HG03095 (cell line): ENCODE measurements around the gene STEEP1.

Source experiments
- ATAC-seq: cut with Tn5 transposase; IDR thresholded peaks from one replicate; pipeline ENCODE4 v1.9.1; 2021; ENCODE audit warnings: moderate library complexity; ENCODE audit not compliant: unreplicated experiment

STEEP1 gene

GRCh38 chrX:119565107-119565663 is at the start of gene STEEP1:
Gene STEEP1 (minus strand): TSS chrX:119565409. CDS start chrX:119565355, 54 bp downstream.
- ATAC-seq = peak; percentile 88

- ATAC-seq = no peak
These were observed 49.6 kb upstream of the STEEP1 start for GRCh38 chrX:119614776-119615175.

- ATAC-seq = no peak
These were observed 41.8 kb upstream of the STEEP1 start for GRCh38 chrX:119607018-119607389.

- peak; percentile 81 for ATAC-seq
These were observed 41.2 kb upstream of the STEEP1 start, which contains the start of gene NKRF for GRCh38 chrX:119606280-119607017. Gene NKRF (minus strand): TSS chrX:119606424.

- ATAC-seq = peak; percentile 12
These were observed 40.5 kb upstream of the STEEP1 start for GRCh38 chrX:119605464-119606279.

GRCh38 chrX:119604766-119605463 is 39.7 kb upstream of the STEEP1 start:
- ATAC-seq = no peak

- no peak for ATAC-seq
These were observed 37.6 kb upstream of the STEEP1 start for GRCh38 chrX:119602701-119603255.

GRCh38 chrX:119589810-119590209 is 24.6 kb upstream of the STEEP1 start:
- no peak for ATAC-seq

GRCh38 chrX:119583431-119584059 is 18.3 kb upstream of the STEEP1 start:
- no peak for ATAC-seq

- ATAC-seq = no peak
These were observed 14.2 kb upstream of the STEEP1 start for GRCh38 chrX:119579414-119579813.

GRCh38 chrX:119574394-119575266 is 9.4 kb upstream of the STEEP1 start, which contains the start of gene UBE2A:
Gene UBE2A (plus strand): TSS chrX:119574563. CDS start chrX:119574712, 149 bp downstream.
- ATAC-seq = peak; percentile 76

GRCh38 chrX:119573840-119574393 is 8.7 kb upstream of the STEEP1 start:
- ATAC-seq = peak; percentile 14

GRCh38 chrX:119573222-119573621 is 8.0 kb upstream of the STEEP1 start:
- ATAC-seq = no peak

GRCh38 chrX:119570351-119570835 is 5.2 kb upstream of the STEEP1 start:
- ATAC-seq = no peak

- no peak for ATAC-seq
These were observed 12.7 kb downstream of the STEEP1 start for GRCh38 chrX:119552508-119552907.

GRCh38 chrX:119549327-119550016 is 15.7 kb downstream of the STEEP1 start:
- no peak for ATAC-seq

- ATAC-seq = no peak
These were observed 24.0 kb downstream of the STEEP1 start for GRCh38 chrX:119541188-119541587.

- no peak for ATAC-seq
These were observed 25.3 kb downstream of the STEEP1 start for GRCh38 chrX:119539872-119540271.
